Embryonic facial prominence (tissue), 1 donor: Measurements from ENCODE around the gene CATSPER3.

Experiments
- DNase-seq: peaks from one replicate; pipeline ENCODE4 v3.0.0-alpha.2; 2016; ENCODE audit errors: extremely low spot score

CATSPER3 gene

GRCh38 chr5:135010502-135011354, 43.0 kb downstream of the CATSPER3 start:
- no peak for DNase-seq

- DNase-seq = no peak
These were observed 43.8 kb downstream of the CATSPER3 start for GRCh38 chr5:135011355-135012032.

GRCh38 chr5:135012033-135012588, 44.4 kb downstream of the CATSPER3 start:
- no peak for DNase-seq

- DNase-seq = no peak
These were observed 45.3 kb downstream of the CATSPER3 start for GRCh38 chr5:135012951-135013391.

- DNase-seq = no peak
These were observed 45.7 kb downstream of the CATSPER3 start for GRCh38 chr5:135013445-135013844.

- DNase-seq = no peak
These were observed 46.4 kb downstream of the CATSPER3 start for GRCh38 chr5:135013947-135014570.

- DNase-seq = no peak
These were observed 48.2 kb downstream of the CATSPER3 start for GRCh38 chr5:135015942-135016341.

- no peak for DNase-seq
These were observed 49.2 kb downstream of the CATSPER3 start for GRCh38 chr5:135016861-135017290.

- no peak for DNase-seq
These were observed 50.8 kb downstream of the CATSPER3 start for GRCh38 chr5:135018457-135018856.

- no peak for DNase-seq
These were observed 51.6 kb downstream of the CATSPER3 start for GRCh38 chr5:135019314-135019713.

GRCh38 chr5:135020111-135020895, 52.6 kb downstream of the CATSPER3 start:
- DNase-seq = no peak

- no peak for DNase-seq
These were observed 57.4 kb downstream of the CATSPER3 start for GRCh38 chr5:135024956-135025729.

GRCh38 chr5:135025730-135026644, 58.3 kb downstream of the CATSPER3 start:
- DNase-seq = no peak

- no peak for DNase-seq
These were observed 59.0 kb downstream of the CATSPER3 start for GRCh38 chr5:135026645-135027265.

GRCh38 chr5:135027266-135027696, 59.6 kb downstream of the CATSPER3 start:
- DNase-seq = no peak

GRCh38 chr5:135027697-135028615, 60.2 kb downstream of the CATSPER3 start:
- DNase-seq = no peak

- DNase-seq = no peak
These were observed 61.2 kb downstream of the CATSPER3 start for GRCh38 chr5:135028791-135029476.
